ENCODE measurements around the gene KRT80.

The KRT80 gene

DNA sequence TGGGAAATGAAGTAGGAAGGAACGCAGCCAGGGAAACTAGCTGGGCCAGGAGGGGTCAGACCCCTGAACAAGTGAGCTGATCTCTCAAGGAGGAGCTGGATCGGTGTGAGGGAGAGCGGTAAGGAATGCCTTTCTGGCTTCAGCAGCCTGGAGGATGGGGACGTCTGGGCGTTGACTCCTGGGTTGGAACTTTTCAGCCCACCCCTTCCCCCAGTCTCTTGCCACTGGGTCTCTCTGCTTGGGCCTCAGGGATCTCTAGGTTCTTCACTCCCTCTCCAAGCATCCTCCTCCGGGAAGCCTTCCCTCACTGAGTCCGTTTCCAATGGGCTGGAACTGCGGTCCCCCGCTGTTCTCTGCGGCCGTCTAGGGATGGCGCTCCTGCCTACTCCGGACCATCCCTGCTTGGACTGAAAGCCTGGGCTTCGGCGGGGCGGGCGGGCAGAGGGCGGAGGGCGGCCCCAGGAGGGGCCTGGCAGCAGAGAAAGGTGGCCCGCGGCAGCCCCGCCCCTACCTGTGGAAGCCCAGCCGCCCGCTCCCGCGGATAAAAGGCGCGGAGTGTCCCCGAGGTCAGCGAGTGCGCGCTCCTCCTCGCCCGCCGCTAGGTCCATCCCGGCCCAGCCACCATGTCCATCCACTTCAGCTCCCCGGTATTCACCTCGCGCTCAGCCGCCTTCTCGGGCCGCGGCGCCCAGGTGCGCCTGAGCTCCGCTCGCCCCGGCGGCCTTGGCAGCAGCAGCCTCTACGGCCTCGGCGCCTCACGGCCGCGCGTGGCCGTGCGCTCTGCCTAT lies 41.1 kb upstream of the KRT80 start, which contains the start of gene KRT7:
Gene KRT7, plus strand, starts transcription at position 570 of the 788 bp plus-strand sequence. Its CDS starts 54 bp downstream, at position 624.
- no peaks in the 10 kb centered on the region for H3K36me3 Mint-ChIP-seq (ENCODE audit: insufficient read depth)
- H3K27ac Mint-ChIP-seq: no peak within 1 kb of the TSS
- peaks cover 65 to 79% of the 10 kb centered on the region in 2 donors for H3K27me3 Mint-ChIP-seq
- H3K4me3 Mint-ChIP-seq: no peak within 1 kb of the TSS
- peaks cover 0 to 3% of the 10 kb centered on the region in 2 donors for H3K4me1 Mint-ChIP-seq (ENCODE audit: low read depth in 2 of 2)
- ATAC-seq (replicated peaks) (no peak), DNase-seq (no peak)
- H3K9me3 Mint-ChIP-seq: no peaks in the 10 kb centered on the region

DNA sequence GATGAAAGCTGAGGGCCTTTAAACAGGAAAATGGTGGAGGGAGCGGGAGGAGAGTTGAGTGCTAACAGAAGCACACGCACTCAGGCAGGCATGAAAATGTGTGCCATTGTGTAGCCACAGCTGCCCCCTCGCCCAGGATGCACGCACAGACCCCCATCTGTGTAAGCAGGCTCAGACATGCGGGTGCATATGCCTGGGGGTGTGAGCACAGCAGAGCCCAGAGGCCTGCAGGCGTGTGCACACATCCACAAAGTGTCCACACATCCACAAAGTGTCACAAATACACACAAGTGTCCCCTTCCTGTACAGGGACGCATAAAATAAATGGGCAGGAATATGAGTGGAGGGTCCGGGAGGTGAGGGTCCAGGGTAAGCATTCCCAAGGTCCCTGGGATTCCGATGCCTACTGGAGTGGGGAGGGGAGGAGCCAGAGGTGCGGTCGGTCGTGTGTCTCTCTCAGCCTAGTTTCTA lies 40.4 kb upstream of the KRT80 start:
- H3K36me3 Mint-ChIP-seq (ENCODE audit: insufficient read depth): no peaks in the 10 kb centered on the region
- peaks cover 67 to 79% of the 10 kb centered on the region in 2 donors for H3K27me3 Mint-ChIP-seq
- H3K4me3 Mint-ChIP-seq: no peak overlapping the region
- ATAC-seq (replicated peaks) (no peak), DNase-seq (no peak)
- no peaks in the 10 kb centered on the region for H3K9me3 Mint-ChIP-seq
- H3K4me1 Mint-ChIP-seq (ENCODE audit: low read depth in 2 of 2): peaks cover 0 to 3% of the 10 kb centered on the region in 2 donors
- no peak overlapping the region for H3K27ac Mint-ChIP-seq

DNA sequence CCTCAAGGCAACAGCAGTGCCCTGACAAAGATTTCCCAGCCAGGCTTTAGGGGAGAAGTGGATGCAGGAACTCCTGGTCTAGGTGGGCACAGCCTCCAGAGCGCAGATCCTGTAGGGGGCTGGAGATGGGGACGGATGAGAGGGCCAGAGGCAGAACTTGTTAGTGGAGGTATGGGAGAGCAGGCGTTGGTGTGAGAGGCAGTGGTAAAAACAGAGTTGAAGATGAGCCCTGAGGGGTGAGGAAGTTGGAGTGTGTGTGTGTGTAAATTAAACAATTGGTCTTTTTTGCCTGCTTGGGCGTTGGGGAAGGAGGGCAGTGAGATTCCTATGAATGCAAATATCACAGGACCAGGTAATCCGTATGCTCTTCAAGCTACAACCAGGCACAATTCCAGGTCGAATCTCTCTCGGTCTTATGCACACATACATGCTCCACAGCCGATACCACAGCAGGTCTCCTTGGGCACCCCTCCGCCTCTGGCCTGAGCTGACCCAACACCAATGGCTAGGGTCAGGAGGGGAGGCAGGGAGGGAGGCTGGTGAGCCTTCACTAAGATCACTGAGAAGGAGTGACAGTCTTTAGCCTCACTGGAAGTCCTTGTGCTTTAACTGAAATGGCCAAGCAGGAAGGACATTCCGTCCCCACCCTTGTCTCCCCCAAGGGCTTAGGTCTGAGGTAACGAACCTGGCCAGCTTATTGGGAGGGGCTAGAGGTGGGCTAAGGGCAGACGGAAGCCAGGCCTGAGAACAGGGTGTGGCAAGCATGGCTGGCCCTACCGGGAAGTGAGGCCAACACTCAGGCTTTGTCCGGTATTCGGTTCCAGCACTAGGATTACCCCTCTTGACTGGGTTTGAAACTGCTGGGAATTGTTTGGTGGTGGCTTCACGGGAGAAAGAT lies 39.7 kb upstream of the KRT80 start:
- H3K9me3 Mint-ChIP-seq: no peaks in the 10 kb centered on the region
- H3K27ac Mint-ChIP-seq: no peak overlapping the region
- ATAC-seq (replicated peaks): no peak
- peaks cover 0 to 3% of the 10 kb centered on the region in 2 donors for H3K4me1 Mint-ChIP-seq (ENCODE audit: low read depth in 2 of 2)
- no peak overlapping the region for H3K4me3 Mint-ChIP-seq
- no peaks in the 10 kb centered on the region for H3K36me3 Mint-ChIP-seq (ENCODE audit: insufficient read depth)
- DNase-seq: no peak
- H3K27me3 Mint-ChIP-seq: peaks cover 72 to 79% of the 10 kb centered on the region in 2 donors

DNA sequence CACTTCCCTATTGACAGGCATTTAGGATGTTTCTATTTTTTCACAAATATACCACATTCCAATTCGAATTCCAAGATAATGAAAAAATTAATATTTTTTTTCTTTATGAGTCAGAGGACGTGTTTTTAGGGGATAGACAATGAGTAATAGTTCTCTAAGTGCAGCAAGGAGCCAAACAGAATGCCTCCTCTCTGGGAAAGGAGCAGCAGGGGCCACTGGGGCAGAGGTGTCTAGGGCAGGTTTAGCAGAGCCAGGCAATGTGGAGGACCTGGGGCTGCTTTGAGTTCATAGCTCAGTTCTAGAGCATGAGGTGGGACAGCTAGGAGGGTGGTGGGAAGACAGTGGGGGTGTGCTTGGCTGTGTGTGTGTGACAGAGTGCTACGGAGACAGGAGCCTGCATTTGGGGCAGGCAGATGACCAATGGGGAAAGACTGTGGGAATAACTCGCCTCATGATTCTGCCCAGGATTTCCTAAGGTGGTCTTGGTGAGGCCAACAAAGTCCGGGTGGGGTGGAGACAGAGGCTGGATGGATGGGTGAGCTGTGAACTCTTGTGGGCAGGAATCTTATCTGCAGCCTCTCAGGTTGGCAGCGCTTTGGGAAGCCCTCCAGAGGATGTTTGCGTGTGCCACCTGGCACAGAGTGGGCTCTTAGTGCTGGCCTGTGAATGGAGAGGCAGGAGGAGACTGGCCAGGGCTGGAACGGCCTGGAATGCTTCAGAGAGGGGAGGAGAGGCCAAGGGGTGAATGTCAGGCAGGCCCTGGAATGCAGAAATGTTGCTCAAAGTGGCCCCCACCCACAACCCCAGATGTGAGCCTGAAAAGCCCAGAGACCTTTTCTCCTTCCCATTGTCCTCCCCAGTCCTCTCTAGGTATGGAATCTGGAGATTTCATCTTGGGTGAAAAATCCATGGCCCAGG lies 38.8 kb upstream of the KRT80 start:
- no peaks in the 10 kb centered on the region for H3K36me3 Mint-ChIP-seq (ENCODE audit: insufficient read depth)
- peaks cover 0 to 3% of the 10 kb centered on the region in 2 donors for H3K4me1 Mint-ChIP-seq (ENCODE audit: low read depth in 2 of 2)
- no peaks in the 10 kb centered on the region for H3K9me3 Mint-ChIP-seq
- ATAC-seq (replicated peaks) (no peak), DNase-seq (no peak)
- H3K27ac Mint-ChIP-seq: no peak overlapping the region
- peaks cover 74 to 75% of the 10 kb centered on the region in 2 donors for H3K27me3 Mint-ChIP-seq
- no peak overlapping the region for H3K4me3 Mint-ChIP-seq

DNA sequence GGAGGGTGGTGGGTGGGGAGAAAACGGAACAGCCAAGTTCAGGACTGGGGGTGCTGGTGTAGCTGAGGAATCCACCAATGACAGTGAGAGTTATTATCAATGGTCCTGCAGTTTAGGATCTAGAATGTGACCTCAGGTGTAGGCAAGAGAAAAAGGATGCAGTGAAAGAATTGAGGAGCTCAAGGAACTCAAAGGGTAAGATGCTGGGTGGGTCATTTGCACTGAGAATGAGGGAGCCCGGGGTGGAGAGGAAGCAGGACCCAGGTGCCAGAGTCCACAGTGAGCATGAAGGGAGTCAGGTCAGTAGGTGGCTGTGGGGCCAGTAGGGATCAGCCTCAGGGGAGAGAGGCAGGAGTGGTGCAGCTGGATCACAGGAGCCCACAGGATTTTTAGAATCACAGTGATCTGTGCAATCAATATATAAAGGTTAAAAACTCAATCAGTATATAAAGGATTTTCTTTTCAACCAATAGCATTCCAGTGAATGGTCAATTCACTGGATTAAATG lies 38.1 kb upstream of the KRT80 start:
- no peak for DNase-seq
- Mint-ChIP-seq H3K36me3 (ENCODE audit: insufficient read depth) (no peaks in the 10 kb centered on the region), H3K27me3 (peaks cover 67 to 70% of the 10 kb centered on the region in 2 donors), H3K9me3 (no peaks in the 10 kb centered on the region), H3K4me3 (no peak overlapping the region), H3K4me1 (ENCODE audit: low read depth in 2 of 2) (peaks cover 0 to 3% of the 10 kb centered on the region in 2 donors), H3K27ac (no peak overlapping the region)
- no peak for ATAC-seq (replicated peaks)

DNA sequence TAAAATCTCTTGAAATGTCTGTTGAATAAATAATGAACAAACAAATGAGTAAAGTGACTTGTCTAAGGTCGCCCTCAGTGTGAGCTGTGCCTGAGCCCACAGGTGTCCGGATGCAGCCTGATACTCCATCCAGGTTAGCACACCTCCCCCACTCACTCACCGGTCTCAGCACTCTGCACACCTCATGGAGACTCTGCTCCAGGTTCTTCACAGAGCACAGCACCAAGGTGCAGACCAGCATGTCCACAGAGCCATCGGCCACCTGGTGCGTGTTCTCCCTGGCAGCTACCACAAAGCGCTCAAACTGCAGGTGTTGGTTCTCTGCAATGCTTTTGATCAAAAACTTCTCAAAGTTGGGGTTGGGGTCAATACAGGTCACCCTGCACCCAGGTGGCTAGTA lies 37.1 kb upstream of the KRT80 start:
- Mint-ChIP-seq H3K9me3 (no peaks in the 10 kb centered on the region), H3K36me3 (ENCODE audit: insufficient read depth) (no peaks in the 10 kb centered on the region), H3K27ac (no peak overlapping the region), H3K27me3 (peaks cover 66 to 72% of the 10 kb centered on the region in 2 donors), H3K4me3 (no peak overlapping the region), H3K4me1 (ENCODE audit: low read depth in 2 of 2) (peaks cover 0 to 3% of the 10 kb centered on the region in 2 donors)
- no peak for DNase-seq
- no peak for ATAC-seq (replicated peaks)

DNA sequence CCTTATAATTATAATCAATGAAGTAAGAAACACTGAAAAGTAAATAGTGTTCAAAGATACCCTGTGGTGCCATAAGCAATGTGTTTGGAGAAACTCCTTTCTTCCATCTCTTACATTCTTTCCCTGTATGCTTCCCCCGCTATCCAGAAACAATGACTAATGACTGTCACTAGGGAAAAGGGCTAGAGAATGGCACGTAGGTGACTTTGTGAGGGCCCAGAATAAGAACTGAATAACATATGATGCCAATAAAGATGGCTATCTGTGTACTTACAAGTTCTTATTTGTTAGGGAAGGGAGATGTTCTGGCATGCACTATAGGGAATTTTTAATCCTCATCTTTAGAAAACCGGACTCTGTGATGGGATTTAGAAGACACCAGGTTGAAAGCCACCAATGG lies 36.6 kb upstream of the KRT80 start:
- no peak for ATAC-seq (replicated peaks)
- Mint-ChIP-seq H3K27me3 (peaks cover 61 to 72% of the 10 kb centered on the region in 2 donors), H3K4me1 (ENCODE audit: low read depth in 2 of 2) (no peaks in the 10 kb centered on the region), H3K36me3 (ENCODE audit: insufficient read depth) (no peaks in the 10 kb centered on the region), H3K4me3 (no peak overlapping the region), H3K27ac (no peak overlapping the region), H3K9me3 (no peaks in the 10 kb centered on the region)
- DNase-seq: no peak

DNA sequence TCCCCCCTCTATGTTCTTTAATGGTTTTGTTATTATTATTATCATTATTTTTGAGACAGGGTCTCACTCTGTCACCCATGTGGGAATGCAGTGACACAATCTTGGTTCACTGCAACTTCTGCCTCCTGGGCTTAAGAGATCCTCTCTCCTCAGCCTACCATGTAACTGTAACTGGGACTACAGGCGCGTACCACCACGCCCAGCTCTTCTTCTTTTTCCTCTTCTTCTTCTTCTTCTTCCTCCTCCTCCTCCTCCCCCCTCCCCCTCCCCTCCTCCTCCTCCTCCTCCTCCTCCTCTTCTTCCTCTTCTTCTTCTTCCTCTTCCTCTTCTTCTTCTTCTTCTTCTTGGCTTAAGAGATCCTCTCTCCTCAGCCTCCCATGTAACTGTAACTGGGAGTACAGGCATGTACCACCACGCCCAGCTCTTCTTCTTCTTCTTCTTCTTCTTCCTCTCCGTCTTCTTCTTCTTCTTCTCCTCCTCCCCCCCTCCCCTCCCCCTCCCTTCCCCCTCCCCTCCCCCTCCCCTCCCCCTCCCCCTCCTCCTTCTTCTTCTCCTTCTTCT lies 35.9 kb upstream of the KRT80 start:
- no peak overlapping the region for H3K4me3 Mint-ChIP-seq
- peaks cover 56 to 73% of the 10 kb centered on the region in 2 donors for H3K27me3 Mint-ChIP-seq
- no peaks in the 10 kb centered on the region for H3K9me3 Mint-ChIP-seq

DNA sequence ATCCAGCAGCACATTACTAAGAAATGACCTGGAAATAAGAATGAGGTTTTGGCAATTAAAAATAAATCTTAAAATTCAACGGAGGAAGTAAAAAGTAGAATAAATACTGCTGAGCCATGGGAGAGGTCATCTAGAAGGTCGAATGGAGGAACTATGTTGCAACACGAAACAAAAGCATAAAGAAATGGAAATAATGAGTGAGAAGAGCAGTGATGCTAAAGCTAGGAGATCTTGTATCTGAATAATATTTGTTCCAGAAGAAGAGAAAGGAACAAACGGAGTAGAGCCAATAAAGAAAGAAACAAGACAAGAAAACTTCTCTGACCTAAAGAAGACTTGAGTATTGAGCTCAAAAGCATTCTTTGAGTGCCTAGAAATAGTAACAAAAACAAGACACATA lies 34.6 kb upstream of the KRT80 start:
- Mint-ChIP-seq H3K27ac (no peak overlapping the region), H3K27me3 (peaks cover 54 to 69% of the 10 kb centered on the region in 2 donors), H3K4me1 (ENCODE audit: low read depth in 2 of 2) (no peaks in the 10 kb centered on the region), H3K36me3 (ENCODE audit: insufficient read depth) (no peaks in the 10 kb centered on the region), H3K9me3 (no peaks in the 10 kb centered on the region), H3K4me3 (no peak overlapping the region)
- ATAC-seq (replicated peaks) (no peak), DNase-seq (no peak)

More for the DNA sequence above, 35.9 kb upstream of the KRT80 start:
- no peak overlapping the region for H3K27ac Mint-ChIP-seq
- H3K36me3 Mint-ChIP-seq (ENCODE audit: insufficient read depth): no peaks in the 10 kb centered on the region
- ATAC-seq (replicated peaks) (no peak), DNase-seq (no peak)
- H3K4me1 Mint-ChIP-seq (ENCODE audit: low read depth in 2 of 2): no peaks in the 10 kb centered on the region

DNA sequence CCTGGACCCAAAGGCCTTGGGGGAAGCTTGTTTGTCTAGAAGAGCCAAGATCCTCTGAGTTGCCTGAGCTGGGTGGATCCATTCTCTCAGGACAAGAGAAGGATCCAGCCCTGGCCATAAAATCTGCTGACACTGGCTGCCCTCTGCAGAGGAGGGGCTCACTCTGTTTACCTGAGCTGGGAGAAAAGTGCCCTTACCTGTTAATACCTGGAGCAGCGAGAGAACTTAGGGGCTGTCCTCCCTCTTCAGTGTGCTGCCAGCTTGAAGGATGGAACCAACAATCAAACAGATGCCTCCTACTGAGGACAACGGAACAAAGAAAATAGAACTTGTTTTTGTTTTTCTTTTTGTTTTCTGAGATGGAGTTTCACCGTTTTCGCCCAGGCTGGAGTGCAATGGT lies 33.9 kb upstream of the KRT80 start:
- Mint-ChIP-seq H3K27ac (no peak overlapping the region), H3K9me3 (no peaks in the 10 kb centered on the region), H3K4me1 (ENCODE audit: low read depth in 2 of 2) (no peaks in the 10 kb centered on the region), H3K27me3 (peaks cover 54 to 69% of the 10 kb centered on the region in 2 donors), H3K36me3 (ENCODE audit: insufficient read depth) (no peaks in the 10 kb centered on the region), H3K4me3 (no peak overlapping the region)
- DNase-seq: no peak
- no peak for ATAC-seq (replicated peaks)

DNA sequence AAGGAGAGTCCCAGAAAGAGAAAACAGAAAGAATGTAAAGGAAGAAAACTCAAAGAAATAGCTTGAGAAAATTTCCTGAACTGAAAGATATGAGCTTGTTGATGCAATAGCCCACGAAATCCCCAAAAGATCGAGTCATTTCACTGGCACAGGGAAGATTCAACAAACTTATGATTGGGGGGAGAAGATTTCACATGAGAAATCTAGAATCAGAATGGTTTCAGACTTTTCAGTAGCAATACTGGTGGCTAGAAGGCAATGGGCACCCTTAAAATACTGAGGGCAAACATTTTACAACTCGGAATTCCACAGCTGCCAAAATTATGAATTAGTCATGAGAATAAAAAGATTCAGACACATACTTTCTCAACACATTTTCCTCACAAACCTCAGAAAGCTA lies 32.3 kb upstream of the KRT80 start:
- H3K4me1 Mint-ChIP-seq (ENCODE audit: low read depth in 2 of 2): no peaks in the 10 kb centered on the region
- DNase-seq (no peak), ATAC-seq (replicated peaks) (no peak)
- no peak overlapping the region for H3K4me3 Mint-ChIP-seq
- H3K9me3 Mint-ChIP-seq: no peaks in the 10 kb centered on the region
- H3K27me3 Mint-ChIP-seq: peaks cover 48 to 69% of the 10 kb centered on the region in 2 donors
- H3K27ac Mint-ChIP-seq: no peak overlapping the region
- H3K36me3 Mint-ChIP-seq (ENCODE audit: insufficient read depth): no peaks in the 10 kb centered on the region

DNA sequence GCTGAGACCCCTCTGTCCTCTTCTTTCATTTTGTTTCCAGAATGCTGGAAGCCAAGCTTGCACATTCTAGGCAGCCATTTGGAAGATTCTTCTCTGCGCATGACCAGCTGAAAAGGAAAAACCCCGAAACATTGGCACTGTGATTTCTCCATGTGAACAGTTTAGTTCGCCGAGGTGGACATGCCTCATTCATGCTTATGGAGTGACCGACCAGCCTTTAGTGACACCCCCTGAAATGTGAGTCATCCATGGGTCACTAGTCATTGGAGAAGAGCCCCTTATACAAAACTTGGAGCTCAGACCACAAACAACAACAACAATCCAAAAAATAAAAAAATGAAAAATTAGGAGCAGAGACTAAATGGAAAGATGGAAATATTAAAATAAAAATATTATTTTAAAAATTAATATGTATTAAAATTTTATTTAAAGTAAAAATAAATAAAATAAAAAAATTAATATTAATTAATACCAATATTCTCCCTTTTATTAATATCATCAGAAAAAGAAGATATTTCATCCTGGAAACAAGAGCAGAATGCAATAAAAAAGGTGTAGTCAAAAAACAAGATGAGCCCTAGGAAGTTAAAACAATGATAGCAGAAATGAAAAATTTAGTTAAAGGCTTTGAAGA lies 31.7 kb upstream of the KRT80 start:
- DNase-seq (no peak), ATAC-seq (replicated peaks) (no peak)
- H3K4me3 Mint-ChIP-seq: no peak overlapping the region
- H3K9me3 Mint-ChIP-seq: no peaks in the 10 kb centered on the region
- H3K27ac Mint-ChIP-seq: no peak overlapping the region
- peaks cover 42 to 71% of the 10 kb centered on the region in 2 donors for H3K27me3 Mint-ChIP-seq
- no peaks in the 10 kb centered on the region for H3K4me1 Mint-ChIP-seq (ENCODE audit: low read depth in 2 of 2)
- H3K36me3 Mint-ChIP-seq (ENCODE audit: insufficient read depth): no peaks in the 10 kb centered on the region

Measured in effector memory CD8-positive, alpha-beta T cell (primary cell).